OCI-M1 (cell line): ENCODE measurements around the gene CD83.
A peak's percentile ranks its signal among the peaks of the same experiment; 100 is the strongest.

Experiments
- DNase-seq: peaks from one replicate; lab custom pipeline; 2025; lab: John Stamatoyannopoulos, UW

The CD83 gene

GRCh38 chr6:14091339-14091978 lies 26.1 kb upstream of the CD83 start:
- no peak for DNase-seq

- no peak for DNase-seq
Measured at GRCh38 chr6:14092316-14092715, 25.3 kb upstream of the CD83 start.

GRCh38 chr6:14092838-14093789 lies 24.5 kb upstream of the CD83 start:
- no peak for DNase-seq

GRCh38 chr6:14094721-14095120 lies 22.9 kb upstream of the CD83 start:
- no peak for DNase-seq

- DNase-seq, result no peak
Measured at GRCh38 chr6:14095437-14095836, 22.1 kb upstream of the CD83 start.

GRCh38 chr6:14100138-14100537 lies 17.4 kb upstream of the CD83 start:
- DNase-seq, result peak; percentile 19

GRCh38 chr6:14100966-14101365 lies 16.6 kb upstream of the CD83 start:
- DNase-seq, result no peak

GRCh38 chr6:14102383-14102782 lies 15.2 kb upstream of the CD83 start:
- DNase-seq, result no peak

- no peak for DNase-seq
Measured at GRCh38 chr6:14105547-14105946, 12.0 kb upstream of the CD83 start.

- DNase-seq, result no peak
Measured at GRCh38 chr6:14107000-14107399, 10.6 kb upstream of the CD83 start.

- no peak for DNase-seq
Measured at GRCh38 chr6:14107711-14108494, 9.7 kb upstream of the CD83 start.

- DNase-seq, result peak; percentile 83
Measured at GRCh38 chr6:14108571-14109410, 8.8 kb upstream of the CD83 start.

- DNase-seq, result no peak
Measured at GRCh38 chr6:14109411-14109826, 8.2 kb upstream of the CD83 start.

- DNase-seq, result no peak
Measured at GRCh38 chr6:14110001-14110818, 7.4 kb upstream of the CD83 start.

GRCh38 chr6:14113976-14114375 lies 3.6 kb upstream of the CD83 start:
- no peak for DNase-seq

GRCh38 chr6:14118091-14118439 lies 493 bp downstream of the CD83 start:
- DNase-seq, result no peak

GRCh38 chr6:14118446-14118845 lies 874 bp downstream of the CD83 start:
- no peak for DNase-seq

GRCh38 chr6:14119784-14120183 lies 2.2 kb downstream of the CD83 start:
- DNase-seq, result no peak

- no peak for DNase-seq
Measured at GRCh38 chr6:14120546-14120945, 3.0 kb downstream of the CD83 start.

GRCh38 chr6:14121936-14122344 lies 4.4 kb downstream of the CD83 start:
- DNase-seq, result peak; percentile 72
